NCI-H446 (cell line): ENCODE measurements around the gene CIC.
"Not testable (repeated sequence)": the region's sequence is repeated elsewhere in the genome, so short reads cannot be mapped to it uniquely, and the experiment has no call there.

Source experiments
- DNase-seq, 2 experiments: peaks; one replicate each; lab custom pipeline; 2025; lab: John Stamatoyannopoulos, UW

Gene CIC

DNA sequence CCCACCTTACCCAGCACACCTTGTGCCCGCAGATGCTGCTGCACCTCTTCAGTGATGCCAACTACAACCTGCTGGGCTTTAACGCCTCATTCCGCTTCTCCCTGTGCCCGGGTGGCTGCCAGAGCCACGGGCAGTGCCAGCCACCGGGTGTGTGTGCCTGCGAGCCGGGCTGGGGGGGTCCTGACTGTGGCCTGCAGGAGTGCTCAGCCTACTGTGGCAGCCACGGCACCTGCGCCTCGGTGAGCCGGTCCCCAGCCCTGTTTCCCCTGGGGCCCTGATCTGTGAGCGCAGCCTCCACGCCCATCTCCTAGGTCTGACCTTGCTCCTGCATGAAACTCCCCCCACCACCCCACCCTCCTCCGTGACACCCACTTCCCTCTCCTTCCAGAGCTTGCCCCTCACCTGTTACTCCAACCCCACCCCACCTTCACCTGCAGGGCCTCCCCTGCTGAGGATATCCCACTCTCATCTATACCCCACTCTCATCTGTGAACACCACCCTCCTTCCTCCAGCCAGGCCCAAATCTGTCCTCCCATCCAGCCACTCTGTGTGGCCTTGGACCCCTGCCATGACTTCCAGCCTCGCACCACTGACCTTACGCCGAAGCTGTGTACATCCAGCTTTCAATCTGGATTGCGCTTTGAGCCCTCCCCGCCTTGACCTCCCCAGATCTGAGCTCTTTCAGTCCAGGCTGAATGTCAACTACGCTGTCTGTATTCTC, 65.1 kb downstream of the CIC start:
- DNase-seq: no peak

DNA sequence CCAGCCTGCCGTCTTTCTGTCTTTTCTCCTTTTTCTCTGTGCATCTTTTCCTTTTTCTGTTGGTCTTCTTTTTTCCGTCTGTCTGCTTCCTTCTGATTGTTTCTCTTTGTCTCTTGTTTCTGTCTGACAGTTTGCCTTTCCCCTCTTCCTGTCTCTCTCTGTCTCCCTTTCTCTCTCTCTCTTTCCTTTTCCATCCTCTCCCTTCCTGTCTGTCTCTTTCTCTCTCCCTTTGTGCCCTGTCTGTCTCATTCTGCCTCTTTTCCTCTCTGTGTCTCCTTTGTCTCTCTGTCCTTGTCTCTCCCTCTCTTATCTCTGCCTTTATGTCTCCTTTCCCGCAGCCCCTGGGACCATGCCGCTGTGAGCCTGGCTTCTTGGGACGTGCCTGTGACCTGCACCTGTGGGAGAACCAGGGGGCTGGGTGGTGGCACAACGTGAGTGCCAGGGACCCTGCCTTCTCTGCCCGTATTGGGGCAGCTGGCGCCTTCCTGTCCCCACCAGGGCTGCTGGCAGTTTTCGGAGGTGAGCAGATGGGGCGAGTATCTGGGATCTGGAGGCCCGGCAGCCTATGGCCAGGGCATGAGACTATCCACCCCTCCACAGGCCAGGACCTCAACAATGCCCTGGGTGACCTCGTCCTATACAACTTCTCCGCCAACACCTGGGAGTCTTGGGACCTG, 65.8 kb downstream of the CIC start:
- no peak for DNase-seq

DNA sequence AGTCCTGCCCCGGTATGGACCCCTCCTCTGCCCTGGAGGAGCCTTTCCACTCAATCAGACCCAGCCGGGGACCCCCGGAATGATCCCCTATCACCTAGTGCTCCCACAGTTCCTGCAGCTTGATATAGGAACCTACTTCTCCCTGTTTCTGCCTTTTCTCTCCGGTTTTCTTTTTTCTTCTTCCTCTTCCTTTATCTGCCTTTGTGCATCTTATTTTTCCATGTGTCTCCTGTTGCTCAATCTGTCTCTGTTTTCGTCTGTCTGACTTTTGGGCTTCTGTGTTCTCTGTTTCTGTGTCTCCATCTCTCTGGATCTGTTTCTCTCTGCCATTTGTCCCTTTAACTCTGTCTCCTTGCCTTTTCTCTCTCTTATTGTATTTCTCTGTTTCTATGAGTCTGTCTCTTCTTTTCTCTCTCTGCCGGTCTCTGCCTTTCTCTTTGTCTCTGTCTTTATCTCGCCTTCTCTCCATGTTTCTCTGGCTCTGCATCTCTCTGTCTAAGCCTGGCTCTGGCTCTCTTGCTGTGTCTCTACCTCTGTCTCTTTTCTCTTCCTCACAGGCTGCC, 66.4 kb downstream of the CIC start:
- no peak for DNase-seq

DNA sequence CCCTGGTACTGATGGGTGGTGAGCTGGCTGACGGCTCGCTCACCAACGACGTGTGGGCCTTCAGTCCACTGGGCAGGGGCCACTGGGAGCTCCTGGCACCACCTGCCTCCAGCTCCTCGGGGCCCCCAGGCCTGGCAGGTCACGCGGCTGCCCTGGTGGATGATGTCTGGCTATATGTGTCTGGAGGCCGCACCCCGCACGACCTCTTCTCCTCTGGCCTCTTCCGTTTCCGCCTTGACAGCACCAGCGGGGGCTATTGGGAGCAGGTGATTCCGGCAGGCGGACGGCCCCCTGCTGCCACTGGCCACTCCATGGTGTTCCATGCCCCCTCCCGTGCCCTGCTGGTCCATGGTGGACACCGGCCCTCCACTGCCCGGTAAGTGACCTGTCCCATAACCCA, 66.9 kb downstream of the CIC start:
- no peak for DNase-seq

DNA sequence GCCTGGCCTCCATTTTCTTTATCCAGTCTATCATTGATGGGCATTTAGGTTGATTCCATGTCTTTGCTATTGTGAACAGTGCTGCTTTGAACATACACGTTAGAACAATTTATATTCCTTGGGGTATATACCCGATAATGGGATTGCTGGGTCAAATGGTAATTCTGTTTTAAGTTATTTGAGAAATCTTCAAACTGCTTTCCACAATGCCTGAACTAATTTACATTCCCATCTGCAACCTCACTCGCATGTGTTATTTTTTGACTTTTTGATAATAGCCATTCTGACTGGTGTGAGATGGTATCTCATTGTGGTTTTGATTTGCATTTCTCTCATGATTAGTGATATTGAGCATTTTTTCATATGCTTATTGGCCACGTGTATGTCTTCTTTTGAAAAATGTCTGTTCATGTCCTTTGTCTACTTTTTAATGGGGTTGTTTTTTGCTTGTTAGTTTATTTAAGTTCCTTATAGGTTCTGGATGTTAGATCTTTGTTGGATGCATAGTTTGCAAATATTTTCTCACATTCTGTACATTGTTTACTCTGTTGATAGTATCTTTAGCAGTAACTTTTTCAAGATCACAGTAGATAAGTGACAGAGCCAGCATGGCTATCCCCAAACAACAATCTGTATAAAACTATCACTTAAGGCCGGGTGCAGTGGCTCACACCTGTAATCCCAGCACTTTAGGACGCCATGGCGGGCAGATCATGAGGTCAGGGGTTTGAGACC, 70.2 kb downstream of the CIC start:
- DNase-seq: not testable (repeated sequence)

DNA sequence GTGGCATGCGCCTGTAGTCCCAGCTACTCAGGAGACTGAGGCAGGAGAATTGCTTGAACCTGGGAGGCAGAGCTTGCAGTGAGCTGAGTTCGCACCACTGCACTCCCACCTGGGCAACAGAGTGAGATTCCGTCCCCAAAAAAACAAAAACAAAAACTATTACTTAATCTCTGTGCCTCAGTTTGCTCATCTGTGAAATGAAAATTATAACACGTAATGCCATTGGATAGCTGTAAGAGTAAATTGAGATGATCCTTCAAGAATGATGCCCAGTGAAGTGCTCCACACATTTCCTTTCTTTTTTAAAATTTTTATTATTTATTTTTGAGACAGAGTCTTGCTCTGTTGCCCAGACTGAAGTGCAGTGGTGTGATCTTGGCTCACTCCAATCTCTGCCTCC, 70.9 kb downstream of the CIC start:
- not testable (repeated sequence) for DNase-seq

DNA sequence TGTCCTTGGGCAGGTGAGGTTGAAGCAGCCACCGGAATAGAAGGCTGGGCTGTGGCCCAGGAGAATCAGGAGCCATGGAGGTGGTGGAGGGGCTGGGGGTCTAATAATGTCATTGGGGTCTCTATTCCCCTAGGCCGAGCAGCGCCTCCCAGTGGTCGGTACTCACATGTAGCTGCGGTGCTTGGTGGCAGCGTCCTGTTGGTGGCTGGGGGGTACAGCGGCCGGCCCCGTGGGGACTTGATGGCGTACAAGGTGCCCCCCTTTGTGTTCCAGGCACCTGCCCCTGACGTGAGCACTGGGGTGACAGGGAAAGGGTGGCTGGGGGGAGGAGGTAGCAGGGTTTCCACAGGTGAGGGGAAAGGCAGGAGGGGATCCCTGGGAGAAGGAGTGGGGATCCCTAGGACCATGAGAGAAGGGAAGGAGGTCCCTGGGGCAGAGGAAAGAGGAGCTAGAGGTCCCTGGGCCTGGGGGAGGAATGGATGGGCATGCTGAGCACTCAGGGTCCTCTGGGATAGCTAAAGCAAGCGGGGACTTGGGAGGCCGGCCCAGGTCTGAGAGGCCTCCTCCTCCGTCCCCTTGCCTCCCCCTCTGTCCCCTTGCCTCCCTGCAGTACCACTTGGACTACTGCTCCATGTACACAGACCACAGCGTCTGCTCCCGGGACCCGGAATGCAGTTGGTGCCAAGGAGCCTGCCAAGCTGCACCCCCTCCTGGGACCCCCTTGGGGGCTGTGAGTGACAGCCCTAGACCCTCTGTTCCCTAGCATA, 74.5 kb downstream of the CIC start:
- DNase-seq: no peak

DNA sequence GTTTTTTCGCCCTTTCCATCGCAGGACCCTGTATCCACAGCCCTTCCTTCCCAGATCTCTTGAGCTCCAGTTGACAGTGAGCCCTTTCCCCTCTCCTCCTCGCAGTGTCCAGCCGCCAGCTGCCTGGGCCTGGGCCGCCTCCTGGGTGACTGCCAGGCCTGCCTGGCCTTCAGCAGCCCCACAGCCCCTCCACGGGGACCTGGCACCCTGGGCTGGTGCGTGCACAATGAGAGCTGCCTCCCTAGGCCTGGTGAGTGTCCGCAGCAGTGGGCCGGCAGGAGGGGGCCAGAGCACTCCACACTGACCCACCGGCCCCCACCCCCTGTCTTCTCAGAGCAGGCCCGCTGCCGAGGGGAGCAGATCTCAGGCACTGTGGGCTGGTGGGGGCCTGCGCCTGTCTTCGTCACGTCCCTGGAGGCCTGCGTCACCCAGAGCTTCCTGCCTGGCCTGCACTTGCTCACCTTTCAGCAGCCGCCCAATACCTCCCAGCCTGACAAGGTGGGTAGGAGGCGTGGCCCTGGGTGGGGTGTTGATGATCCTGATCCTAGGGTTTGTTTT, 75.4 kb downstream of the CIC start:
- no peak for DNase-seq
